Muscle layer of colon (tissue), 2 donors: ENCODE data around the gene PRH2.

ENCODE experiments used
- H3K27ac ChIP-seq: one replicate; pipeline ENCODE4 v1.7.0; 2013; ENCODE audit warnings: low read depth, mild to moderate bottlenecking, low read length, moderate library complexity
- H3K27me3 ChIP-seq, 2 donors: one replicate each; pipeline ENCODE4 v1.7.0; 2013; ENCODE audit warnings: low read length in 2 of 2, mild to moderate bottlenecking in 2 of 2; ENCODE audit not compliant: insufficient read depth in 2 of 2, control insufficient read depth in 1 of 2
- H3K36me3 ChIP-seq: one replicate; pipeline ENCODE4 v1.7.0; 2013; ENCODE audit warnings: mild to moderate bottlenecking, low read length; ENCODE audit not compliant: insufficient read depth
- H3K4me1 ChIP-seq: one replicate; pipeline ENCODE4 v1.7.0; 2013; ENCODE audit warnings: mild to moderate bottlenecking, low read length; ENCODE audit not compliant: insufficient read depth
- H3K4me3 ChIP-seq, 2 donors: one replicate each; pipeline ENCODE4 v1.7.0; 2013; ENCODE audit warnings: low read length in 2 of 2, low read depth in 1 of 2, mild to moderate bottlenecking in 1 of 2, moderate library complexity in 1 of 2
- H3K9ac ChIP-seq: one replicate; pipeline ENCODE4 v1.7.0; 2013; ENCODE audit warnings: low read length
- H3K9me3 ChIP-seq: one replicate; pipeline ENCODE4 v1.7.0; 2013; ENCODE audit warnings: mild to moderate bottlenecking, low read length
- donor health status: abdominal sarcoma.
- donor health status: Adenocarcinoma of cecum.

The PRH2 gene

DNA sequence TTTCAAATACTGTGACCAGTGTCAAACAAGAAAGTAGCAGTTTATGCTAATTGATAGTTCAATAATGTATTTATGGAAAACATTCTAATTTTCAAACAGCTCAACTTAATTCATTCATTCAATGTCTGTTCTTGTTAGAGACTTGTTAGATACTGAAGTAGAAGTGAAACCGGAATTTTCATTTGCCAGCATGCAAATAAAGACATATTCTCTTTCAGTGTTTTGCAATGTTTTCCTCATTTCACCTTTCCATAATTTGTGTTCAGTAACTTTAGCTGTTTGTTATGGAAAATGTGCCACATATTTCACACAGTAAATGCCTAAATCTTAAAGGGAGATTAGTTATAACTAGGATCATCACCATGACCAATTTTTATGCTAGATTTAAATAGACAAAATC, 36.4 kb downstream of the PRH2 start:
- H3K36me3 ChIP-seq = no peaks in the 10 kb centered on the region
- no peak overlapping the region for H3K27ac ChIP-seq
- H3K9me3 ChIP-seq = no peaks in the 10 kb centered on the region
- H3K9ac ChIP-seq = no peak overlapping the region
- no peaks in the 10 kb centered on the region for H3K27me3 ChIP-seq
- no peak overlapping the region for H3K4me3 ChIP-seq
- H3K4me1 ChIP-seq = no peaks in the 10 kb centered on the region

DNA sequence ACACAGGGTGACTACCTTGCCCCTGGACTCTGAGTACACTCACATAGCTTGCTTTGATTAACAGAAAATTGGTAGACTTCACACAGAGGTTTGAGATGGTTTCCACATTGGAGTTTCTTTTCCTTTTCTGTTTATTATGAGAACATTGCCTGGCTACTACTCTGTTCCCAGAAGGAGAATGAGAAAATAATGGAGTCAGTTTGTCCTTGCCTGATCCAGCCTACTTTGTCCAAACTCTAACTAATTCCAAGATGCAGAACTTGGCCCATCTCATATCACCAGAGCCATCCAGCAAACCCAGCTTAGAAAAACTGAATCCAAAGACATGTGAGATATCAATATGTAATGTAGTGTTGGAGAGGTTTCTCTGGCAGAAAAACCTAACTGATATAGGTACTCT, 37.3 kb downstream of the PRH2 start:
- Histone ChIP-seq H3K4me1 (no peaks in the 10 kb centered on the region), H3K4me3 (no peak overlapping the region), H3K27ac (no peak overlapping the region), H3K36me3 (no peaks in the 10 kb centered on the region), H3K9ac (no peak overlapping the region), H3K9me3 (no peaks in the 10 kb centered on the region), H3K27me3 (no peaks in the 10 kb centered on the region)

DNA sequence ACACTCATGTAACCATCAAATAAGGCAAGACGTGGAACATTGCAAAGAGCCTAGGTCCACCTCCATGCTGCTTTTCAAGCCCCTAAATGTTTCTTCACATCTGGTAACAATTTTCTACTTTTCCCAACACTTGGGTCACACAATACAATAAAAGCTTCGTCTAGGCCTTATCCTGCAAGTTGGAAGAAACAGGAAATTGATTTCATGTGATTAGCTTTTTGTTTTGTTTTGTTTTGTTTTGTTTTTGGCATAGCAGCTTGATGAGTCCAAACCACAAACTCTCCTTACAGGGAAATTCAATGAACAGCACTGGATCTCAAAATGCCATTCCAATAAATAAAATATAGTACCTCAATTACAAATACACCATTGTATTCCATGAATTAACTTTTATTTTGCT, 38.4 kb downstream of the PRH2 start:
- Histone ChIP-seq H3K4me3 (no peak overlapping the region), H3K4me1 (no peaks in the 10 kb centered on the region), H3K36me3 (no peaks in the 10 kb centered on the region), H3K27me3 (no peaks in the 10 kb centered on the region), H3K27ac (no peak overlapping the region), H3K9me3 (no peaks in the 10 kb centered on the region), H3K9ac (no peak overlapping the region)

DNA sequence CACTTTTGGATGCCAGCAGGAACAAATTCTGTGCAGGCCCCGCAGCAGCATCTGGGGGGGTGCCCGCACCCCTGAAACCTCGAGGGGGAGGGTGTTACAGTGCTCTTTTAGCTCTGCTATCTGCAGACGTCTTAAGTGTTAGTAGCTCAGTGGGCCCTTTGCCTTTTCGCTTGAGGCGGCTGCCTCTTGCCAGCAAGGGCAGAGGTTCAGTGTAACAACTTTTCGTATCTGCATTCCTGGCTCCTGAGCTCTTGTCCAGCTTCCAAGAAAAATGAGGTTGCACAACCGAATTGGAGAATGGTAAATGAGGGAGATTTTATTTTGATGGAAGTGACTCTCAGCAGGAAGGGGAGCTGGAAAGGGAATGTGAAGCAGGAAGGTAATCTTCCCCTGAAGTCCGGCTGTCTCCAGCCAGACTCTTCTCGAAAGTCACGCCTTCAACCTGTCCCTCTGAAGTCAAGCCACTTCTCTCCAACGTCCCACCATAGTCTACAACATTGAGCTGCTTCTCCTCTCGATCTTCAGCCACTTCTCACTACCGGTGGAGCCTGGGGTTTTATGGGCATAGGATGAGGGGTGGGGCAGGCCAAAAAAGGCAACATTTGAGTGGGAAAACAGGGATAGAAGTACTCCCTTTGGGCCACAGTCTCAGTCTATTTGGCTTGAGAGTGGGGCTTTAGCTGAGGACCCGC, 39.9 kb downstream of the PRH2 start:
- H3K4me3 ChIP-seq = no peak overlapping the region
- H3K36me3 ChIP-seq = no peaks in the 10 kb centered on the region
- no peaks in the 10 kb centered on the region for H3K4me1 ChIP-seq
- H3K9ac ChIP-seq = no peak overlapping the region
- no peaks in the 10 kb centered on the region for H3K27me3 ChIP-seq
- no peaks in the 10 kb centered on the region for H3K9me3 ChIP-seq
- H3K27ac ChIP-seq = no peak overlapping the region

DNA sequence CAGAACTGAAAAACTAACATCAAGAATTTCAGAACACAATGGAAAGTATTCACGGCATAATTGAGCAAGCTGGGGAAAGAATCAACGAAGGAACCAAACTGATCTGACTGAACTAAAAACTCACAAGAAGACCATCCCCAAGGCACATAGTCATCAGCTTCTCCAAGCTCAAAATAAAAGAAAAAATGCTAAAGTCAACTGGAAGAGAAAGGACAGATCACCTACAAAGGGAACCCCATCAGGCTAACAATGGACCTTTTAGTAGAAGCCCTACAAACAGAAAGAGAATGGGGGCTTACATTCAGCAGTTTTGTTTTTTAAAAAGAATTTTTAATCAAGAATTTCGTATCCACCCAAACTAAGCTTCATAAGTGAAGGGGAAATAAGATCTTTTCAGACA, 45.9 kb downstream of the PRH2 start:
- Histone ChIP-seq H3K4me1 (no peaks in the 10 kb centered on the region), H3K4me3 (no peak overlapping the region), H3K27me3 (no peaks in the 10 kb centered on the region), H3K9me3 (no peaks in the 10 kb centered on the region), H3K36me3 (no peaks in the 10 kb centered on the region), H3K27ac (no peak overlapping the region), H3K9ac (no peak overlapping the region)

DNA sequence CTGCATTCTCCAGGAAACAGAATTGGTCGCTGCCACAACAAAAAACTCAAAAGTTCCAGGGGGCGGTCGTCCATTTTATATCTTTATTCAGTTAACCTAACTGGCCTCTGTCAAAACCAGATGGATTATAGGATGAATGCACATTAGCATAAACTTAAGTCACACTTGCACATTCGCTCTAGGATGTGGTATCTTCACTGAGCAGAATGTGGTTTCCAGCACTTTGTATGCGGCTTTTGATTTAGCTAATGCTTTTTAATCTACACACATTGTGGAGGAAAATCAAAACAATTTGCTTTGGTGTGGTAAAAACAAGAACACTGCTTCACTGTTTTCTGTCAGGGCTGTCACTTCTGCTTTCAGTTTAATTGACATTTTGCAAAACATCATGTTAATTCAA, 53.2 kb downstream of the PRH2 start:
- no peaks in the 10 kb centered on the region for H3K36me3 ChIP-seq

More for the DNA sequence above, 53.2 kb downstream of the PRH2 start:
- Histone ChIP-seq H3K9ac (no peak overlapping the region), H3K27ac (no peak overlapping the region), H3K4me1 (no peaks in the 10 kb centered on the region), H3K9me3 (no peaks in the 10 kb centered on the region), H3K4me3 (no peak overlapping the region), H3K27me3 (no peaks in the 10 kb centered on the region)
